ENCODE results near the gene RTN4R. TPM values are rescaled to one million over a fixed set of nuclear protein-coding genes. Genes with fewer than 3 reads are reported as not detected.

Gene RTN4R
- total RNA-seq, 1 donor, result under 0.01 TPM

- H3K9me3 ChIP-seq (ENCODE audit: low read depth, low read length), result no peaks in the 10 kb centered on the region
- no peaks in the 10 kb centered on the region for H3K4me1 ChIP-seq (ENCODE audit: insufficient read depth, low read length)
- DNase-seq (ENCODE audit: insufficient read length, low spot score, missing footprints), result no peak
- H3K36me3 ChIP-seq (ENCODE audit: insufficient read depth, low read length), result no peaks in the 10 kb centered on the region
- TF ChIP-seq CTCF (IDR thresholded peaks at IDR 0.05; ENCODE audit: extremely low read depth, low read depth, low read length), result no peak
- no peak overlapping the region for H3K4me2 ChIP-seq (ENCODE audit: insufficient read depth, low read length)
- H2AFZ ChIP-seq (ENCODE audit: low read length), result no peak overlapping the region
- no peaks in the 10 kb centered on the region for H4K20me1 ChIP-seq (ENCODE audit: insufficient read depth, low read length)
- H3K27me3 ChIP-seq (ENCODE audit: insufficient read depth, low read length), result peaks cover 5% of the 10 kb centered on the region
- H3K27ac ChIP-seq (ENCODE audit: low read depth, low read length), result no peak overlapping the region
- H3K4me3 ChIP-seq (ENCODE audit: insufficient read depth, low read length), result no peak overlapping the region
- no peaks in the 10 kb centered on the region for H3K79me2 ChIP-seq (ENCODE audit: insufficient read depth, low read length)
These were observed 30.4 kb downstream of the RTN4R start for GRCh38 chr22:20237480-20238440.

- Histone ChIP-seq H3K9me3 (ENCODE audit: low read depth, low read length) (no peaks in the 10 kb centered on the region), H3K4me1 (ENCODE audit: insufficient read depth, low read length) (no peaks in the 10 kb centered on the region), H3K79me2 (ENCODE audit: insufficient read depth, low read length) (no peaks in the 10 kb centered on the region), H3K4me3 (ENCODE audit: insufficient read depth, low read length) (no peak overlapping the region), H4K20me1 (ENCODE audit: insufficient read depth, low read length) (no peaks in the 10 kb centered on the region), H2AFZ (ENCODE audit: low read length) (no peak overlapping the region), H3K4me2 (ENCODE audit: insufficient read depth, low read length) (no peak overlapping the region), H3K27me3 (ENCODE audit: insufficient read depth, low read length) (peaks cover 5% of the 10 kb centered on the region), H3K36me3 (ENCODE audit: insufficient read depth, low read length) (no peaks in the 10 kb centered on the region), H3K27ac (ENCODE audit: low read depth, low read length) (no peak overlapping the region)
- no peak for DNase-seq (ENCODE audit: insufficient read length, low spot score, missing footprints)
- no peak for TF ChIP-seq CTCF (IDR thresholded peaks at IDR 0.05; ENCODE audit: extremely low read depth, low read depth, low read length)
These were observed 31.9 kb downstream of the RTN4R start for GRCh38 chr22:20236052-20236717.

- Histone ChIP-seq H3K27ac (ENCODE audit: low read depth, low read length) (no peak overlapping the region), H2AFZ (ENCODE audit: low read length) (no peak overlapping the region), H4K20me1 (ENCODE audit: insufficient read depth, low read length) (no peaks in the 10 kb centered on the region), H3K4me3 (ENCODE audit: insufficient read depth, low read length) (no peak overlapping the region), H3K27me3 (ENCODE audit: insufficient read depth, low read length) (peaks cover 10% of the 10 kb centered on the region), H3K79me2 (ENCODE audit: insufficient read depth, low read length) (no peaks in the 10 kb centered on the region), H3K4me1 (ENCODE audit: insufficient read depth, low read length) (no peaks in the 10 kb centered on the region), H3K36me3 (ENCODE audit: insufficient read depth, low read length) (no peaks in the 10 kb centered on the region), H3K9me3 (ENCODE audit: low read depth, low read length) (no peaks in the 10 kb centered on the region), H3K4me2 (ENCODE audit: insufficient read depth, low read length) (no peak overlapping the region)
- no peak for TF ChIP-seq CTCF (IDR thresholded peaks at IDR 0.05; ENCODE audit: extremely low read depth, low read depth, low read length)
- DNase-seq (ENCODE audit: insufficient read length, low spot score, missing footprints), result no peak
These were observed 32.6 kb downstream of the RTN4R start for GRCh38 chr22:20235389-20235991.

All from osteoblast (primary cell).